H7 (cell line): ENCODE data around the gene OR5D18. TPM values are rescaled to one million over a fixed set of nuclear protein-coding genes. Genes with fewer than 3 reads are reported as not detected.
"Not testable (repeated sequence)": the region's sequence is repeated elsewhere in the genome, so short reads cannot be mapped to it uniquely, and the experiment has no call there.

Source experiments
- DNase-seq: peaks from one replicate; pipeline ENCODE4 v3.0.0; 2012
- H3K27me3 ChIP-seq: 2 replicates; pipeline ENCODE4 v1.6.0; 2011; ENCODE audit warnings: mild to moderate bottlenecking, low read length; ENCODE audit not compliant: control insufficient read depth, insufficient read depth
- H3K36me3 ChIP-seq: replicated peaks from 2 replicates; pipeline ENCODE4 v1.5.1; 2011; ENCODE audit warnings: low read length; ENCODE audit not compliant: control insufficient read depth, insufficient read depth
- H3K4me3 ChIP-seq: 2 replicates; pipeline ENCODE4 v1.5.1; 2011; ENCODE audit warnings: low read depth, mild to moderate bottlenecking, control low read depth, low read length, moderate library complexity; ENCODE audit not compliant: insufficient read depth
- total RNA-seq: library from RNA; depleted of rRNA; stranded (reverse); fragments of >200 nt; shearing (Covaris generic); gene quantifications from 2 replicates; pipeline ENCODE4 v1.2.3, GENCODE V29; 2014; rRNA removed

The OR5D18 gene
- not detected in 2 replicates for total RNA-seq

GRCh38 chr11:55819330-55819729 is at the start of gene OR5D18:
Gene OR5D18 (plus strand): TSS chr11:55819630. CDS start chr11:55819630, 0 bp downstream.
- no peak within 1 kb of the TSS for H3K4me3 ChIP-seq
- no peaks in the 10 kb centered on the region for H3K27me3 ChIP-seq

GRCh38 chr11:55773138-55773537 is 46.3 kb upstream of the OR5D18 start, which contains the start of gene OR5D13:
Gene OR5D13 (plus strand): TSS chr11:55773438. CDS start chr11:55773438, 0 bp downstream.
- DNase-seq: no peak
- no peak within 1 kb of the TSS for H3K4me3 ChIP-seq
- no peaks in the 10 kb centered on the region for H3K36me3 ChIP-seq
- H3K27me3 ChIP-seq: no peaks in the 10 kb centered on the region

More at GRCh38 chr11:55819330-55819729, at the start of gene OR5D18:
- no peak for DNase-seq
- no peaks in the 10 kb centered on the region for H3K36me3 ChIP-seq

- Histone ChIP-seq H3K27me3 (no peaks in the 10 kb centered on the region), H3K4me3 (no peak overlapping the region)
These were observed 27.8 kb upstream of the OR5D18 start for GRCh38 chr11:55791606-55792005.

GRCh38 chr11:55793321-55793720 is 26.1 kb upstream of the OR5D18 start:
- H3K36me3 ChIP-seq: no peaks in the 10 kb centered on the region
- no peaks in the 10 kb centered on the region for H3K27me3 ChIP-seq
- H3K4me3 ChIP-seq: no peak overlapping the region
- DNase-seq: no peak

More at GRCh38 chr11:55791606-55792005, 27.8 kb upstream of the OR5D18 start:
- DNase-seq: no peak
- H3K36me3 ChIP-seq: no peaks in the 10 kb centered on the region

- H3K4me3 ChIP-seq: no peak within 1 kb of the TSS
- H3K36me3 ChIP-seq: no peaks in the 10 kb centered on the region
- DNase-seq: no peak
- no peaks in the 10 kb centered on the region for H3K27me3 ChIP-seq
These were observed 24.2 kb upstream of the OR5D18 start, which contains the start of gene OR5D14 for GRCh38 chr11:55795256-55795655. Gene OR5D14 (plus strand): TSS chr11:55795556. CDS start chr11:55795556, 0 bp downstream.

- Histone ChIP-seq H3K4me3 (no peak overlapping the region), H3K36me3 (no peaks in the 10 kb centered on the region), H3K27me3 (no peaks in the 10 kb centered on the region)
- DNase-seq: no peak
These were observed 13.2 kb upstream of the OR5D18 start for GRCh38 chr11:55806248-55806647.

- Histone ChIP-seq H3K4me3 (no peak within 1 kb of the TSS), H3K27me3 (no peaks in the 10 kb centered on the region), H3K36me3 (no peaks in the 10 kb centered on the region)
- no peak for DNase-seq
These were observed 8.4 kb upstream of the OR5D18 start, which contains the start of gene OR5L1 for GRCh38 chr11:55811067-55811466. Gene OR5L1 (plus strand): TSS chr11:55811367. CDS start chr11:55811467, 100 bp downstream.

GRCh38 chr11:55826919-55827318 is 7.5 kb downstream of the OR5D18 start, which contains the start of gene OR5L2:
Gene OR5L2 (plus strand): TSS chr11:55827219. CDS start chr11:55827219, 0 bp downstream.
- DNase-seq: no peak
- Histone ChIP-seq H3K36me3 (no peaks in the 10 kb centered on the region), H3K4me3 (no peak within 1 kb of the TSS), H3K27me3 (no peaks in the 10 kb centered on the region)

- Histone ChIP-seq H3K27me3 (no peaks in the 10 kb centered on the region), H3K4me3 (no peak within 1 kb of the TSS), H3K36me3 (no peaks in the 10 kb centered on the region)
- DNase-seq: no peak
These were observed 19.0 kb downstream of the OR5D18 start, which contains the start of gene OR5D16 for GRCh38 chr11:55838452-55838851. Gene OR5D16 (plus strand): TSS chr11:55838752. CDS start chr11:55838752, 0 bp downstream.

GRCh38 chr11:55847453-55847852 is 28.0 kb downstream of the OR5D18 start:
- Histone ChIP-seq H3K36me3 (no peaks in the 10 kb centered on the region), H3K4me3 (no peak overlapping the region), H3K27me3 (no peaks in the 10 kb centered on the region)
- DNase-seq: no peak

GRCh38 chr11:55849037-55849436 is 29.6 kb downstream of the OR5D18 start:
- DNase-seq: no peak
- no peaks in the 10 kb centered on the region for H3K27me3 ChIP-seq
- no peak overlapping the region for H3K4me3 ChIP-seq
- no peaks in the 10 kb centered on the region for H3K36me3 ChIP-seq

- no peaks in the 10 kb centered on the region for H3K36me3 ChIP-seq
- no peaks in the 10 kb centered on the region for H3K27me3 ChIP-seq
- no peak overlapping the region for H3K4me3 ChIP-seq
- no peak for DNase-seq
These were observed 32.7 kb downstream of the OR5D18 start for GRCh38 chr11:55852141-55852540.

GRCh38 chr11:55854704-55855103 is 35.3 kb downstream of the OR5D18 start:
- no peak for DNase-seq
- H3K36me3 ChIP-seq: no peaks in the 10 kb centered on the region
- H3K27me3 ChIP-seq: no peaks in the 10 kb centered on the region
- no peak overlapping the region for H3K4me3 ChIP-seq

- not testable (repeated sequence) for H3K36me3 ChIP-seq, H3K4me3 ChIP-seq, H3K27me3 ChIP-seq, DNase-seq
These were observed 47.9 kb downstream of the OR5D18 start for GRCh38 chr11:55867354-55867753.
